Measurements from ENCODE around the gene NOM1.

Gene NOM1

DNA sequence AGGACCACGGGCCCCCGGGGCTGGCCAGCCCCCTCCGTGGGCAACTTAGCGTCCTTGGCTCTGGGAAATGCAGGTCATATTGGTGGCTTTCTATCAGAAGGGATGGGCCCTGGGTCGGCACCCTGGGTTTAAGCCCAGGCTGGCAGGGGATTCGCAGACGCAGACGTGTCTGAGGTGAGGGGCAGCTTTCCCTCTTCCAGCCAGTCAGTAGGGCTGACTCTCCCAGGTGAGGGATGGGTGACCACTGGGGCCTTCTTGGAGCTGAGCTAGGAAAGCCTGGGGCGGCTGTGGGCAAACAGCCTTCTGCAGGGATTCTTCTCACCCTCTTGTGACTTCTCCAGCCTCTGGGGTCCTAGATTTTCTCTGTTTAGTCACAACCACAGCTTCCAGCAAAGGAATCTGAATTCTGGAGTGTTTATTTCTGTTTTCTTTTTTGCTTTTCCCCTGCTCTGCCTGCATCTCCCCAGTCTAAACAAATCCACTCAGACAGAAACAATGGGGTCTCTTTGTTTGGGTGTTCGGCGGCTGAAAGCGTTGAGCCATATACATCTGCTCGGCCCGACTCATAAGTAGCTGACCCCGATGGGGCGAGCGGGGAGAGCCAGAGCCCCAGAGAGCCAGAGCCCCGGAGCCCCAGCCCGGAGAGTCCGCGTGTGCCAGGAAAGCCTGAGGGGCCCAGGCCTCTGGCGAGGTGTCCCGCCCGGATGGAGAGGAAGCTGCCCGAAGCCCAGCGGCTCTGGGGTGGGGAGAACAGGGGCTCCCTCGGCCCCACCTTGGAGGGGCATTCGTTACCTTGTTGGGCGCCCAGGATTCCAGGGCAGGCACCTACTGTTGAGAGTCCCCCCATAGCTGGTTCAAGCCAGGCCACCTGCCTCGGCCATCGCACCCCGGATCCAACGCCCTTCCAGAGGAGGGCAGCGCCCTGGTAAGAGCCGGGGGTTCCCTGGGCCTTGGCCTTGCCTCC lies 59.0 kb downstream of the NOM1 start:
- TF ChIP-seq, protein P1, sequence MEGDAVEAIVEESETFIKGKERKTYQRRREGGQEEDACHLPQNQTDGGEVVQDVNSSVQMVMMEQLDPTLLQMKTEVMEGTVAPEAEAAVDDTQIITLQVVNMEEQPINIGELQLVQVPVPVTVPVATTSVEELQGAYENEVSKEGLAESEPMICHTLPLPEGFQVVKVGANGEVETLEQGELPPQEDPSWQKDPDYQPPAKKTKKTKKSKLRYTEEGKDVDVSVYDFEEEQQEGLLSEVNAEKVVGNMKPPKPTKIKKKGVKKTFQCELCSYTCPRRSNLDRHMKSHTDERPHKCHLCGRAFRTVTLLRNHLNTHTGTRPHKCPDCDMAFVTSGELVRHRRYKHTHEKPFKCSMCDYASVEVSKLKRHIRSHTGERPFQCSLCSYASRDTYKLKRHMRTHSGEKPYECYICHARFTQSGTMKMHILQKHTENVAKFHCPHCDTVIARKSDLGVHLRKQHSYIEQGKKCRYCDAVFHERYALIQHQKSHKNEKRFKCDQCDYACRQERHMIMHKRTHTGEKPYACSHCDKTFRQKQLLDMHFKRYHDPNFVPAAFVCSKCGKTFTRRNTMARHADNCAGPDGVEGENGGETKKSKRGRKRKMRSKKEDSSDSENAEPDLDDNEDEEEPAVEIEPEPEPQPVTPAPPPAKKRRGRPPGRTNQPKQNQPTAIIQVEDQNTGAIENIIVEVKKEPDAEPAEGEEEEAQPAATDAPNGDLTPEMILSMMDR (IDR thresholded peaks at IDR 0.05; ENCODE audit: borderline replicate concordance, insufficient read depth, low read depth, low read length), result no peak
- no peak overlapping the region for H3K4me3 ChIP-seq (ENCODE audit: low read depth, low read length)

DNA sequence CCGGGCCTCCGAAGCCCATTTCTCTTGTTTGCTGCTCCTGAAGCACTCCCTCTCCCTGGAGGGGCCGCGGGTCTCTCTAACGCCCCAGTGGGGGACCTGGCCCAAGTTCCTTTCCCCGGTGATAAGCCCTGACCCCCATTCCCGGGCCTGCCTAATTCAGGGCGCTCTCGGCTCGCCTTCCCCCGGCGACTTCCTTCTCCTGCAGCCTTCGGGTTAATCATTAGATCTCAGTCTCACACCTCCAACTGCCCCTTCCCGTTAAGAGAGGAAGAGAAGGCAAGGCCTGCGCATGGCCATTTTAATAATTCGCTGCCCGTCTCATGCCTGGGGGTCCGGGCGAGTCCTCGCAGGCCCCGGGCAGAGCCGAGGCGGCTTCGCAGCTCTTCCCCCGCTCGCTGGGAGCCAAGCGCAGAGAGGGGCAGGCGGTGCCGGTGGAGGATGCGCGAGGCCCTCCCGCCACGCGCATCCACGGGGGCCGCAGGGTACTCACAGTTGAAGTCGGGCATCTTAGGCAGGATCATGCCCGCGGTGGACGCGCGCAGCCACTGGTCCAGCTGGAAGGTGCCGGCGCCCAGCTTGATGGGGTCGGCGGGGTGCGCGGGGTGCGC lies 59.8 kb downstream of the NOM1 start:
- TF ChIP-seq, protein P1 (IDR thresholded peaks at IDR 0.05; ENCODE audit: borderline replicate concordance, insufficient read depth, low read depth, low read length), result no peak
- H3K4me3 ChIP-seq (ENCODE audit: low read depth, low read length), result no peak overlapping the region

GRCh38 chr7:157009778-157010587 lies 60.5 kb downstream of the NOM1 start:
- peak overlapping the region; percentile 71 for H3K4me3 ChIP-seq (ENCODE audit: low read depth, low read length)
- TF ChIP-seq, protein P1 (IDR thresholded peaks at IDR 0.05; ENCODE audit: borderline replicate concordance, insufficient read depth, low read depth, low read length), result no peak

DNA sequence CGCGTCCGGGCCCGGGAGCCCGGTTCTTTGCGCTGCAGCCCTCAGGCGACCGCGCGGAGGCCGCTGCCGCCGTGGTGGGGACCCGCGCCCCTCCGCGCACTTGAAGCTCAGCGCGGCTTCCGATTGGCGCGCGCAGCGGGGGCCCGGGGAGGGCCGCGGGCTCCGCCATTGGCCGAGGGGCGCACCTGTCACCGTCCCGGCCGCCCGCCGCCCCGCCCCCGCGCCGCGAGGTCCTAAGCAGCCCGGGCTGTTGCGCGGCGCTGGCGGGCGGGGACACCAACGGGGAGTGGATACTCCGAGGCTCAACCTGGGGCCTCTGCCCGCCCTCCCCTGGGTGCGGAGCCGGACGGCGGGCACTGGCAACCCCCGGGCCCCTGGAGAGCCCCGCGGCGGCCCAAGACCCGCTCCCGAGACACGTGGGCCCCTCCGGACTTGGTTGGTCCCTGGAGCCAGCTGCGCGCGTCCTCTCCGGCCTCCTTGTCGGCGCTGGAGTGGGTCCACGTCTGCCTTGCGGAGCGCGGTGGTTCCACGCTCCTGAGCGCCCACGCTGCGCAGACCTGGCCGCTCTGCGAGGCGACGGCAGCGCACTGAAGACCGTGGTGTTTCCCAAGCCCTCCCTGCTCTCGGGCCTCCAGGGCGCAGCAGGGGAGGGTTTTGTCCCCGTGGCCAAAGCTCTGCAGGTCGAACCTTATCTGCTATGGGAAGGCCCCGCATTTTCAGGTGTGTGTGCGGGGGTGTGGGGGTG lies 61.2 kb downstream of the NOM1 start, which contains the start of gene MNX1:
Gene MNX1 (minus strand): TSS at position 76 of the 745 bp plus-strand sequence. CDS start 313 bp downstream, outside the sequence.
- TF ChIP-seq, protein P1 (IDR thresholded peaks at IDR 0.05; ENCODE audit: borderline replicate concordance, insufficient read depth, low read depth, low read length), result no peak
- peak within 1 kb of the TSS; percentile 71 for H3K4me3 ChIP-seq (ENCODE audit: low read depth, low read length)

DNA sequence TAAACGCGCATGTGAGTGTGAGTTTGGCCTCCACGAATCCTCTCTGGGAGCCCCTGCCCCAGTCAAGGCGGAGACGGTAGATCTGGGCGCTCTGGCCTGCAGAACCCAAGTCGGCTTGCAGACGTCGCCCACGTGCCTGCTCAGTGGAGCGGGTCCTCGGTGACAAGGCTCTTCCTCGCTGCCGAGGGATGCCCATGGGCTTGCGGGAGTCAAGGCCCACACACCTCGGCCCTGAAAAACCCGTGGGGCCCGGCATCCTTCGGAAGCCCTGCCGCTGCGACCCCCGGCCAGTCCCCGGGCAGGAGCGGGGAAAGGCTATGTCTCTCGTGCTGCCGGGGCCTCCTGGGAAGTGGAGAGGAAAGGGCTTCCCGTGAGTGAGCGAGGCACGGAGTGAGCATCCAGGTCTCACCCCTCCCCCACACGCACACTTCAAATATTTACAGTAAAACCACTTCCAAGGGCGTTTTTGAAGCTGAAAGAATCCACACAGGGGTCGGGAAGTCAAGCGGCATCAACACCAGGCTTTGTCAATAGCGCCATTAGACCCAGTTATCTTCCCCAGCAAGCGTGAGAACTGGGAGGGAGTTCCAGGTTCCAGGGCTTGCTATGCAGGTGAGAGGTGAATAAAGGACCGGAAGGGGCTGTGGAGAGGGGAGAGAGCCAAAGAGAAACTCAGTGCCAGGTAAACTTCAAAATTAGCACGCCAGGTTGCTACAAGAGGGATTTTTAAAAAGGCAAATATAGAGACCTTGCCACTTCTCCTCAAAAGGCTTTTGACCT lies 62.0 kb downstream of the NOM1 start:
- H3K4me3 ChIP-seq (ENCODE audit: low read depth, low read length), result peak overlapping the region; percentile 34
- TF ChIP-seq, protein P1 (IDR thresholded peaks at IDR 0.05; ENCODE audit: borderline replicate concordance, insufficient read depth, low read depth, low read length), result no peak

Data from GM12875 (cell line).